Measurements from ENCODE around the gene USP15. TPM values are rescaled to one million over a fixed set of nuclear protein-coding genes. Genes with fewer than 3 reads are reported as not detected.
A peak's percentile ranks its signal among the peaks of the same experiment; 100 is the strongest.
"Not testable (repeated sequence)": the region's sequence is repeated elsewhere in the genome, so short reads cannot be mapped to it uniquely, and the experiment has no call there.

The USP15 gene
- total RNA-seq, 3 donors from 2014 or later (not counting 1 experiment from before 2014, with no cell fraction given), result 188 to 251 (median 197) TPM

DNA sequence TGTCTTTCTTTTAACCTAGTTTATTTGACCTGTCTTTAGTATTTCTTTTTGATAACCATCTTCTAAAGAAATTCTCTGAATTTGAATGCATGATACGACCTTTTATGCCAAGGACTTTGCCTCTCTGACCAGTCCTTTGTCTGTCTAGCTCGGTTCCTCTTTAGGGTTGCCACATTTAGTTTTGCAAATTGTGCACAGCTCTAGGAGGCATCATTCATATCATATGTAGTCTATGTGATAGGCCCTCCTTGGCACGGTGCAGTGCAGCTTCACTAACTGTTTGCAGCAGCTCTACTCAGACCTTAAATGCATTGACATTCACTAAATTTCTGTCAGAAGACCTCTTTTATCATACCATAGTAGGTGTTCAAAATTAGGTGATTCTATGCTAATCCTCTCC lies 75.6 kb downstream of the USP15 start:
- ATAC-seq (peak in 1 of 3 donors; percentile 32), DNase-seq (no peak)
- no peaks in the 10 kb centered on the region for H3K9me3 ChIP-seq (ENCODE audit: control insufficient read depth, insufficient read depth, low read length)
- Mint-ChIP-seq H3K36me3 (no peaks in the 10 kb centered on the region), H3K27ac (peak overlapping the region; percentile 3 to 75), H3K4me1 (peaks cover 55 to 72% of the 10 kb centered on the region in 2 donors), H3K9me3 (no peaks in the 10 kb centered on the region), H3K4me3 (no peak overlapping the region), H3K27me3 (ENCODE audit: low read depth in 2 of 2) (no peaks in the 10 kb centered on the region)
- 83% methylated on average over 3 of the region's 3 CpGs for WGBS (ENCODE audit: insufficient coverage)
- H3K27me3 ChIP-seq (ENCODE audit: control insufficient read depth, insufficient read depth, low read length), result no peaks in the 10 kb centered on the region
- H3K27ac ChIP-seq (ENCODE audit: low read length), result no peak overlapping the region
- peaks cover 2% of the 10 kb centered on the region for H3K36me3 ChIP-seq (ENCODE audit: control insufficient read depth, insufficient read depth, low read length)
- TF ChIP-seq, protein P1, sequence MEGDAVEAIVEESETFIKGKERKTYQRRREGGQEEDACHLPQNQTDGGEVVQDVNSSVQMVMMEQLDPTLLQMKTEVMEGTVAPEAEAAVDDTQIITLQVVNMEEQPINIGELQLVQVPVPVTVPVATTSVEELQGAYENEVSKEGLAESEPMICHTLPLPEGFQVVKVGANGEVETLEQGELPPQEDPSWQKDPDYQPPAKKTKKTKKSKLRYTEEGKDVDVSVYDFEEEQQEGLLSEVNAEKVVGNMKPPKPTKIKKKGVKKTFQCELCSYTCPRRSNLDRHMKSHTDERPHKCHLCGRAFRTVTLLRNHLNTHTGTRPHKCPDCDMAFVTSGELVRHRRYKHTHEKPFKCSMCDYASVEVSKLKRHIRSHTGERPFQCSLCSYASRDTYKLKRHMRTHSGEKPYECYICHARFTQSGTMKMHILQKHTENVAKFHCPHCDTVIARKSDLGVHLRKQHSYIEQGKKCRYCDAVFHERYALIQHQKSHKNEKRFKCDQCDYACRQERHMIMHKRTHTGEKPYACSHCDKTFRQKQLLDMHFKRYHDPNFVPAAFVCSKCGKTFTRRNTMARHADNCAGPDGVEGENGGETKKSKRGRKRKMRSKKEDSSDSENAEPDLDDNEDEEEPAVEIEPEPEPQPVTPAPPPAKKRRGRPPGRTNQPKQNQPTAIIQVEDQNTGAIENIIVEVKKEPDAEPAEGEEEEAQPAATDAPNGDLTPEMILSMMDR (IDR thresholded peaks at IDR 0.05), result no peak
- H3K4me3 ChIP-seq (ENCODE audit: low read length), result no peak overlapping the region
- H3K4me1 ChIP-seq (ENCODE audit: control insufficient read depth, insufficient read depth, low read length), result no peaks in the 10 kb centered on the region
- intact Hi-C loops (cut with micrococcal nuclease), result no loop called here

DNA sequence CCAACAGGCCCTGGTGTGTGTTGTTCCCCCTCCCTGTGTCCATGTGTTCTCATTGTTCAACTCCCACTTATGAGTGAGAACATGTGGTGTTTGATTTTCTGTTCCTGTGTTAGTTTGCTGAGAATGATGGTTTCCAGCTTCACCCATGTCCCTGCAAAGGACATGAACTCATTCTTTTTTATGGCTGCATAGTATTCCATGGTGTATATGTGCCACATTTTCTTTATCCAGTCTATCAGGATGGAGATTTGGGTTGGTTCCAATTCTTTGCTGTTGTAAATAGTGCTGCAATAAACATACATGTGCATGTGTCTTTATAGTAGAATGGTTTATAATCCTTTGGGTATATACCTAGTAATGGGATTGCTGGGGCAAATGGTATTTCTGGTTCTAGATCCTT lies 77.4 kb downstream of the USP15 start:
- H3K36me3 Mint-ChIP-seq; ATAC-seq; H3K4me3 Mint-ChIP-seq; H3K36me3 ChIP-seq (ENCODE audit: control insufficient read depth, insufficient read depth, low read length); H3K9me3 ChIP-seq (ENCODE audit: control insufficient read depth, insufficient read depth, low read length); H3K27me3 ChIP-seq (ENCODE audit: control insufficient read depth, insufficient read depth, low read length); H3K9me3 Mint-ChIP-seq; H3K4me3 ChIP-seq (ENCODE audit: low read length); H3K27ac ChIP-seq (ENCODE audit: low read length); intact Hi-C loops (cut with micrococcal nuclease); DNase-seq; H3K4me1 ChIP-seq (ENCODE audit: control insufficient read depth, insufficient read depth, low read length); H3K27me3 Mint-ChIP-seq (ENCODE audit: low read depth in 2 of 2): not testable (repeated sequence)
- peak overlapping the region in 1 of 2 donors; percentile 0 for H3K27ac Mint-ChIP-seq
- H3K4me1 Mint-ChIP-seq, result peaks cover 68 to 80% of the 10 kb centered on the region in 2 donors

DNA sequence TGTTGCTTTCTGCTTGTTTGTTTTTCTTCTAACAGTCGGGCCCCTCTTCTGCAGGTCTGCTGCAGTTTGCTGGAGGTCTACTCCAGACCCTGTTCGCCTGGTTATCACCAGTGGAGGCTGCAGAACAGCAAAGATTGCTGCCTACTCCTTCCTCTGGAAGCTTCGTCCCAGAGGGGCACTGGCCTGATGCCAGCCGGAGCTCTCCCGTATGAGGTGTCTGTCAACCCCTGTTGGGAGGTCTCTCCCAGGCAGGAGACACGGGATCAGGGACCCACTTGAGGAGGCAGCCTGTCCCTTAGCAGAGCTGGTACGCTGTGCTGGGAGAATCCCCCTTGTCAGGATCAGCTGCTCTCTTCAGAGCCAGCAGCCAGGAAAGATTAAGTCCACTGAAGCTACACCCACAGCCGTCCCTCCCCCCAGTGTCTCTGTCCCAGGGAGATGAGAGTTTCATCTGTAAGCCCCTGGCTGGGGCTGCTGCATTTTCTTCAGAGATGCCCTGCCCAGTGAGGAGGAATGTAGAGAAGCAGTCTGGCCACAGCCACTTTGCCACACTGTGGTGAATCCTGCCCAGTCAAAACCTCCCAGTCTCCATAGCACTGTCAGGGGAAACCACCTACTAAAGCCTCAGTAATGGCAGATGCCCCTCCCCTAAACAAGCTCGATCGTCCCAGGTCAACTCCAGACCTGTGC lies 82.6 kb downstream of the USP15 start:
- H3K27me3 Mint-ChIP-seq (ENCODE audit: low read depth in 2 of 2); H3K27ac ChIP-seq (ENCODE audit: low read length); intact Hi-C loops (cut with micrococcal nuclease); H3K27ac Mint-ChIP-seq; H3K36me3 Mint-ChIP-seq; H3K4me3 Mint-ChIP-seq; H3K9me3 ChIP-seq (ENCODE audit: control insufficient read depth, insufficient read depth, low read length); H3K9me3 Mint-ChIP-seq; H3K27me3 ChIP-seq (ENCODE audit: control insufficient read depth, insufficient read depth, low read length); H3K4me1 ChIP-seq (ENCODE audit: control insufficient read depth, insufficient read depth, low read length); DNase-seq; H3K4me3 ChIP-seq (ENCODE audit: low read length): not testable (repeated sequence)
- peak in 1 of 3 donors; percentile 21 for ATAC-seq
- H3K4me1 Mint-ChIP-seq, result peaks cover 66 to 67% of the 10 kb centered on the region in 2 donors
- H3K36me3 ChIP-seq (ENCODE audit: control insufficient read depth, insufficient read depth, low read length), result peaks cover 19% of the 10 kb centered on the region
- WGBS (ENCODE audit: insufficient coverage), result 96% methylated on average over 10 of the region's 10 CpGs

DNA sequence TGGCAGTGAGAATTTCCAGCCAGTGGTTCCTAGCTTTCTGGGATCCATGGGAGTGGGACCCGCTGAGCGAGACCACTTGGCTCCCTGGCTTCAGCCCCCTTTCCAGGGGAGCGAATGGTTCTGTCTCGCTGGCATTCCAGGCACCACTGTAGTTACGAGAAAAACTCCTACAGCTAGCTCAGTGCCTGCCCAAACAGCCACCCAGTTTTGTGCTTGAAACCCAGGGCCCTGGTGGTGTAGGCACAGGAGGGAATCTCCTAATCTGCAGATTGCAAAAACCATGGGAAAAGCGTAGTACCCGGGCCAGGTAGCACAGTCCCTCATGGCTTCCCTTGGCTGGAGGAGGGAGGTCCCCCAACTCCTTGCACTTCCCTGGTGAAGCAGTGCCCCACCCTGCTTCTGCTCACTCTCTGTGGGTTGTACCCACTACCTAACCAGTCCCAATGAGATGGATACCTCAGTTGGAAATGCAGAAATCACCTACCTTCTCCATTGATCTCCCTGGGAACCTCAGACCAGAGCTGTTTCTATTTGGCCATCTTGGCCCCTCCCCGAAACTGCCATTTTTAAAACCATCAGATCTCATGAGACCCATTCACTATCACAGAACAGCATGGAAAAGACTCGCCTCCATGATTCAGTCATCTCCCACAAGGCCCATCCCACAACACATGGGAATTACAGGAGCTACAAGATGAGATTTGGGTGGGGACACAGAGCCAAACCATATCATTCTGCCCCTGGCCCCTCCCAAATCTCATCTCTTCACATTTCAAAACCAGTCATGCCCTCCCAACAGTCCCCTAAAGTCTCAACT lies 83.3 kb downstream of the USP15 start:
- ATAC-seq; intact Hi-C loops (cut with micrococcal nuclease); H3K27me3 Mint-ChIP-seq (ENCODE audit: low read depth in 2 of 2); DNase-seq; H3K4me3 Mint-ChIP-seq; H3K9me3 Mint-ChIP-seq; H3K27ac ChIP-seq (ENCODE audit: low read length); H3K27me3 ChIP-seq (ENCODE audit: control insufficient read depth, insufficient read depth, low read length); H3K4me1 ChIP-seq (ENCODE audit: control insufficient read depth, insufficient read depth, low read length); H3K36me3 Mint-ChIP-seq; H3K4me3 ChIP-seq (ENCODE audit: low read length); H3K9me3 ChIP-seq (ENCODE audit: control insufficient read depth, insufficient read depth, low read length): not testable (repeated sequence)
- H3K4me1 Mint-ChIP-seq, result peaks cover 59% of the 10 kb centered on the region in 2 donors
- 99% methylated on average over 9 of the region's 9 CpGs for WGBS (ENCODE audit: insufficient coverage)
- H3K36me3 ChIP-seq (ENCODE audit: control insufficient read depth, insufficient read depth, low read length), result peaks cover 19% of the 10 kb centered on the region
- H3K27ac Mint-ChIP-seq, result peak overlapping the region in 1 of 2 donors; percentile 24

DNA sequence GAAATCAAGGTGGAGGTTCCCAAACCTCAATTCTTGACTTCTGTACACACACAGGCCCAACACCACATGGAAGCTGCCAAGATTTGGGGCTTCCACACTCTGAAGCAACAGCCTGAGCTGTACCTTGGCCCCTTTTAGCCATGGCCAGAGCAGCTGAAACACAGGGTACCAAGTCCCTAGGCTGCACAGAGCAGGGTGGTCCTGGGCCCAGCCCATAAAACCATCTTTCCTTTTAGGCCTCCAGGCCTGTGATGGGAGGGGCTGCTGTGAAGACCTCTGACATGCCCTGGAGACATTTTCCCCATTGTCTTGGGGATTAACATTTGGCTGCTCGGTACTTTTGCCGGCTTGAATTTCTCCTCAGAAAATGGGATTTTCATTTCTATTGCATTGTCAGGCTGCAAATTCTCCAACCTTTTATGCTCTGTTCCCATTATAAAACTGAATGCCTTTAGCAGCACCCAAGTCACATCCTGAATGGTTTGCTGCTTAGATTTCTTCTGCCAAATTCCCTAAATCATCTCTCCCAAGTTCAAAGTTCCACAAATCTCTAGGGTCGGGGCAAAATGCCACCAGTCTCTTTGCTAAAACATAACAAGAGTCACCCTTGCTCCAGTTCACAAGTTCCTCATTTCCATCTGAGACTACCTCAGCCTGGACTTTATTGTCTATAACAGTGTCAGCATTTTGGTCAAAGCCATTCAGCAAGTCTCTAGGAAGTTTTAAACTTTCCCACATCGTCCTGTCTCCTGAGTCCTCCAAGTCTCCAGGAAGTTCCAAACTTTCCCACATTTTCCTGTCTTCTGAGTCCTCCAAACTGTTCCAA lies 84.7 kb downstream of the USP15 start:
- H3K27ac Mint-ChIP-seq, result peak overlapping the region; percentile 50 to 62
- 97% methylated on average over 4 of the region's 4 CpGs for WGBS (ENCODE audit: insufficient coverage)
- H3K4me3 ChIP-seq (ENCODE audit: low read length); intact Hi-C loops (cut with micrococcal nuclease); H3K4me3 Mint-ChIP-seq; H3K27me3 ChIP-seq (ENCODE audit: control insufficient read depth, insufficient read depth, low read length); ATAC-seq; H3K4me1 ChIP-seq (ENCODE audit: control insufficient read depth, insufficient read depth, low read length); H3K27me3 Mint-ChIP-seq (ENCODE audit: low read depth in 2 of 2); DNase-seq; H3K36me3 Mint-ChIP-seq; H3K9me3 ChIP-seq (ENCODE audit: control insufficient read depth, insufficient read depth, low read length); H3K27ac ChIP-seq (ENCODE audit: low read length); H3K9me3 Mint-ChIP-seq: not testable (repeated sequence)
- peaks cover 22% of the 10 kb centered on the region for H3K36me3 ChIP-seq (ENCODE audit: control insufficient read depth, insufficient read depth, low read length)
- peaks cover 45 to 49% of the 10 kb centered on the region in 2 donors for H3K4me1 Mint-ChIP-seq
